Panc1 (cell line): ENCODE data around the gene THRB.

Source experiments
- SIN3A ChIP-seq: IDR thresholded peaks from 2 replicates; pipeline ENCODE4 v1.6.1; 2012; ENCODE audit warnings: low read depth, mild to moderate bottlenecking, low read length, moderate library complexity, borderline replicate concordance; ENCODE audit not compliant: insufficient read depth
- TF ChIP-seq, protein P1 (sequence below): fragments of 450-650 bp; IDR thresholded peaks from 2 replicates; pipeline ENCODE4 v1.5.1; 2017; ENCODE audit warnings: mild to moderate bottlenecking

DNA sequence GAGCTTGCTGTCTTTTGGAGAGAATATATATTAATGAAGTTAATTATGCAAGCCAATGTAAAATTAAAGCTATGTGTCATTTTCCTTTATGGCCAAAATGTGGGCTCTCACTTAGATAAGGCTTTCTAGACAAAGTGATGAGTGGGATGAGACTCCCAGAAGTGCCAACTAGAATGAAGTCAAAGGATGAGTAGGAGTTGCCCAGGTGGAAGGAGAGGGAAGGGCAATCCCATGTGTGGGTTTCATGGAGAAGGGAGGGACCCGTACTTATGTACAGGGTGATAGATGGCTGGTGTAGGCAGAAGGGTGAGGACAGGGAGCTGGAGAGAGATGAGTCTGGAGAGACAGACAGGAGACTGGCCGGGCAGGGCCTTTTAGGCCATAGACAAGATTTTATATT, 239.2 kb downstream of the THRB start:
- TF ChIP-seq, protein P1, sequence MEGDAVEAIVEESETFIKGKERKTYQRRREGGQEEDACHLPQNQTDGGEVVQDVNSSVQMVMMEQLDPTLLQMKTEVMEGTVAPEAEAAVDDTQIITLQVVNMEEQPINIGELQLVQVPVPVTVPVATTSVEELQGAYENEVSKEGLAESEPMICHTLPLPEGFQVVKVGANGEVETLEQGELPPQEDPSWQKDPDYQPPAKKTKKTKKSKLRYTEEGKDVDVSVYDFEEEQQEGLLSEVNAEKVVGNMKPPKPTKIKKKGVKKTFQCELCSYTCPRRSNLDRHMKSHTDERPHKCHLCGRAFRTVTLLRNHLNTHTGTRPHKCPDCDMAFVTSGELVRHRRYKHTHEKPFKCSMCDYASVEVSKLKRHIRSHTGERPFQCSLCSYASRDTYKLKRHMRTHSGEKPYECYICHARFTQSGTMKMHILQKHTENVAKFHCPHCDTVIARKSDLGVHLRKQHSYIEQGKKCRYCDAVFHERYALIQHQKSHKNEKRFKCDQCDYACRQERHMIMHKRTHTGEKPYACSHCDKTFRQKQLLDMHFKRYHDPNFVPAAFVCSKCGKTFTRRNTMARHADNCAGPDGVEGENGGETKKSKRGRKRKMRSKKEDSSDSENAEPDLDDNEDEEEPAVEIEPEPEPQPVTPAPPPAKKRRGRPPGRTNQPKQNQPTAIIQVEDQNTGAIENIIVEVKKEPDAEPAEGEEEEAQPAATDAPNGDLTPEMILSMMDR = no peak
- no peak for TF ChIP-seq SIN3A
